ENCODE results near the gene PXMP2.

Gene PXMP2

GRCh38 chr12:132724506-132725241 lies 37.3 kb downstream of the PXMP2 start:
- H3K27me3 ChIP-seq (replicated peaks) = no peaks in the 10 kb centered on the region
- peaks cover 76% of the 10 kb centered on the region for H3K36me3 ChIP-seq (replicated peaks)
- no peak overlapping the region for H3K4me3 ChIP-seq (ENCODE audit: low read depth, low read length)
- no peak for TF ChIP-seq CTCF (IDR thresholded peaks at IDR 0.05; ENCODE audit: low read depth, low read length, missing control alignments)
- no peak overlapping the region for H3K27ac ChIP-seq
- DNase-seq = no peak
- in situ Hi-C loops (cut with HindIII; ENCODE audit: low pct_ligation_motif_present, low sequenced_read_pairs) = no loop called here

- in situ Hi-C loops (cut with HindIII; ENCODE audit: low pct_ligation_motif_present, low sequenced_read_pairs) = no loop called here
- peaks cover 78% of the 10 kb centered on the region for H3K36me3 ChIP-seq (replicated peaks)
- H3K27me3 ChIP-seq (replicated peaks) = no peaks in the 10 kb centered on the region
- no peak overlapping the region for H3K4me3 ChIP-seq (ENCODE audit: low read depth, low read length)
- no peak for TF ChIP-seq CTCF (IDR thresholded peaks at IDR 0.05; ENCODE audit: low read depth, low read length, missing control alignments)
- no peak overlapping the region for H3K27ac ChIP-seq
- DNase-seq = no peak
These were observed 39.0 kb downstream of the PXMP2 start for GRCh38 chr12:132726386-132726785.

GRCh38 chr12:132727091-132727794 lies 39.9 kb downstream of the PXMP2 start:
- TF ChIP-seq CTCF (IDR thresholded peaks at IDR 0.05; ENCODE audit: low read depth, low read length, missing control alignments) = no peak
- DNase-seq = no peak
- Histone ChIP-seq H3K27ac (no peak overlapping the region), H3K4me3 (ENCODE audit: low read depth, low read length) (no peak overlapping the region), H3K36me3 (replicated peaks) (peaks cover 79% of the 10 kb centered on the region), H3K27me3 (replicated peaks) (no peaks in the 10 kb centered on the region)
- in situ Hi-C loops (cut with HindIII; ENCODE audit: low pct_ligation_motif_present, low sequenced_read_pairs) = no loop called here

GRCh38 chr12:132728502-132728901 lies 41.1 kb downstream of the PXMP2 start:
- no peak for DNase-seq
- Histone ChIP-seq H3K4me3 (ENCODE audit: low read depth, low read length) (no peak overlapping the region), H3K27me3 (replicated peaks) (no peaks in the 10 kb centered on the region), H3K36me3 (replicated peaks) (peaks cover 68% of the 10 kb centered on the region), H3K27ac (no peak overlapping the region)
- TF ChIP-seq CTCF (IDR thresholded peaks at IDR 0.05; ENCODE audit: low read depth, low read length, missing control alignments) = no peak
- in situ Hi-C loops (cut with HindIII; ENCODE audit: low pct_ligation_motif_present, low sequenced_read_pairs) = no loop called here

- no peak for TF ChIP-seq CTCF (IDR thresholded peaks at IDR 0.05; ENCODE audit: low read depth, low read length, missing control alignments)
- Histone ChIP-seq H3K27me3 (replicated peaks) (no peaks in the 10 kb centered on the region), H3K27ac (no peak overlapping the region), H3K4me3 (ENCODE audit: low read depth, low read length) (no peak overlapping the region), H3K36me3 (replicated peaks) (peaks cover 69% of the 10 kb centered on the region)
- peak; percentile 11 for DNase-seq
- in situ Hi-C loops (cut with HindIII; ENCODE audit: low pct_ligation_motif_present, low sequenced_read_pairs) = no loop called here
These were observed 42.3 kb downstream of the PXMP2 start for GRCh38 chr12:132729541-132730320.
